T-helper 22 cell (primary cell): ENCODE results near the gene HOXD11.

Source experiments
- DNase-seq: peaks from one replicate; pipeline ENCODE4 v3.0.0-alpha.2; 2020; ENCODE audit warnings: low read depth

Gene HOXD11

DNA sequence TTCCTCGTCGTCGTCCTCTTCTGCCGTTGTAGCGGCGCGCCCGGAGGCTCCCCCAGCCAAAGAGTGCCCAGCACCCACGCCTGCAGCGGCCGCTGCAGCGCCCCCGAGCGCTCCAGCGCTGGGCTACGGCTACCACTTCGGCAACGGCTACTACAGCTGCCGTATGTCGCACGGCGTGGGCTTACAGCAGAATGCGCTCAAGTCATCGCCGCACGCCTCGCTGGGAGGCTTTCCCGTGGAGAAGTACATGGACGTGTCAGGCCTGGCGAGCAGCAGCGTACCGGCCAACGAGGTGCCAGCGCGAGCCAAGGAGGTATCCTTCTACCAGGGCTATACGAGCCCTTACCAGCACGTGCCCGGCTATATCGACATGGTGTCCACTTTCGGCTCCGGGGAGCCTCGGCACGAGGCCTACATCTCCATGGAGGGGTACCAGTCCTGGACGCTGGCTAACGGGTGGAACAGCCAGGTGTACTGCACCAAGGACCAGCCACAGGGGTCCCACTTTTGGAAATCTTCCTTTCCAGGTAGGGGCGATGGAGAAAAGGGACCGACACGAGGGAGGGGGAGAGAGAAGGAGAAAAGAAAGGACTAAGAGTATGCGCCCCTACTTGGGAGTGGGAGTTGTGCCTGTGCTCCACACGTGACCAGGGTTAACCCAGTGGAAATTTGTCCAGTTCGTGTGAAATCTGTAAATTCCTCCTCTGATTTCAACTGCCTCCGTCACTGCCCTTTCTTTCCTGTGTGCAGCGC is 13.8 kb upstream of the HOXD11 start:
- DNase-seq = no peak

DNA sequence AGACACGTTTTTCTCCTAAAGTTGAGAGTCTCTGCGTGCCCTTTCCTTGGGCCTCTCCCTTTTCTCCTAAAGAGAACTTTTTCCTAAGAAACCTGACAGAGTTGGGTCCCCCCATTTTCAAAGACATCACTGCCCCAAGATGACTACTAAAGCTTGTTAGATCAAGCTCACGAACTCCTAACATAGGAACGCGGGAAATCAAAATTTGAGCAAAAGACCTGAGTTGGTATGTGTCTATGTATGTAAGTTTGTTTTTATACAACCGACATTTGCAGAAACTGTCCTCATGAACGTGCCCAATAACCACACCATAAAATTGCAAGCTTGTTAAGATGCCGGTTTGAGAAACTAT is 13.2 kb upstream of the HOXD11 start:
- no peak for DNase-seq

DNA sequence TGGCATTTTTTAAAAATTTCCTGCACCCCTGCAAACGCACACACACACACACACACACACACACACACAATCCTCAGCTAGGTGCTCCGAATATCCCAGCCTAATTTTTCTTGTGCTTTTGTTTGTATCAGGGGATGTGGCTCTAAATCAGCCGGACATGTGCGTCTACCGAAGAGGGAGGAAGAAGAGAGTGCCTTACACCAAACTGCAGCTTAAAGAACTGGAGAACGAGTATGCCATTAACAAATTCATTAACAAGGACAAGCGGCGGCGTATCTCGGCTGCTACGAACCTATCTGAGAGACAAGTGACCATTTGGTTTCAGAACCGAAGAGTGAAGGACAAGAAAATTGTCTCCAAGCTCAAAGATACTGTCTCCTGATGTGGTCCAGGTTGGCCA is 12.7 kb upstream of the HOXD11 start:
- no peak for DNase-seq

DNA sequence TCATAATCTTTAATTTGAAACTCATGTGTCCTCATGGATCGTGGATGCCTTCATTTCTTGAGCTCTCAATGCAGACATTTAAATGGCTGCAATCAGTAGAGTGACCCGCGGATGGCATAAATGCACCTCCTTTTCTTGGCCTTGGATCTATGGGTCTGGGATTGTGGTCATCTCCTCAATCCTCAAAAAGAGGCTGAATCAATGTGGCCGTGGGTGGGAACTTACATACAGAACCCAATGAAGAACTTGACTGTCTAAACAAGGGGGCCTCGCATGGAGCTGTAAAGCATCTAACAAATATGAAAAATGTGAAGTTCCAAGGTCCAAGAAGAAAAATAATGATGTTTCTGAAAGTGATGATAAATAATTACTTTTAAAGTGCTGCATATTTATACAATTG is 11.7 kb upstream of the HOXD11 start:
- no peak for DNase-seq

DNA sequence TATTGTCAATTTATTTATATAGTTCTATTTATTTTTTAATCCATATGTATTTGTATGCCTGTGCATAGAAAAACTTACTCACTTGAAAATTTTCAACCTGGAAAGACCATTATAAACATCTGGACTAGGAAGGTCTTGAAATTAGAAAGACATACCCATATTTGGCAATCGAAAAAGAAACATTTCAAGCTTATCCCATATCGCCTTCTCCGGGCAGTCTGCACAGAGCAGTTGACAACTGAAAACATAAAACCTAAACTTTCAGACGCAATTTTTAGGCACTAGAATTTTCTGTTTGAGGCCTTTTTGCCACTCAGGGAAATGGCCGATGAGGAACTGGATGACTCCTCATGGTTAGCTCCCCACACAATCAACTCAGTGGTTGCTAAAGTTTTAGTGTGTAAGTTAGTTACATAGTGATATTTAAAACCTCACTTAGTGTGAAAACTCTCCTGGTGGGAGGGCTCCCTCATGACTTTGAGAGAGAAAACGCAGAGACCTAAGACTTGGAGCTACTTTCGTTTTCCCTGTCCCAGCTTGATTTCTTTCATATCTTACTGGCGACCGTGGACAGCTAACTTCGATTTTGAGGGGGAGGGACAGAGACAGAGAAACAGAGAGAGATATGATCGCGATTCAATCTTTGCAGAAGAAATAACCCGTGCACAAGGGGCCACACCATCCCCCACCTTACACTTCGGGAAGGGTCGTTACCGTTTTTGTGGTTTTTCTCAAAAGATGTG is 10.7 kb upstream of the HOXD11 start:
- no peak for DNase-seq

DNA sequence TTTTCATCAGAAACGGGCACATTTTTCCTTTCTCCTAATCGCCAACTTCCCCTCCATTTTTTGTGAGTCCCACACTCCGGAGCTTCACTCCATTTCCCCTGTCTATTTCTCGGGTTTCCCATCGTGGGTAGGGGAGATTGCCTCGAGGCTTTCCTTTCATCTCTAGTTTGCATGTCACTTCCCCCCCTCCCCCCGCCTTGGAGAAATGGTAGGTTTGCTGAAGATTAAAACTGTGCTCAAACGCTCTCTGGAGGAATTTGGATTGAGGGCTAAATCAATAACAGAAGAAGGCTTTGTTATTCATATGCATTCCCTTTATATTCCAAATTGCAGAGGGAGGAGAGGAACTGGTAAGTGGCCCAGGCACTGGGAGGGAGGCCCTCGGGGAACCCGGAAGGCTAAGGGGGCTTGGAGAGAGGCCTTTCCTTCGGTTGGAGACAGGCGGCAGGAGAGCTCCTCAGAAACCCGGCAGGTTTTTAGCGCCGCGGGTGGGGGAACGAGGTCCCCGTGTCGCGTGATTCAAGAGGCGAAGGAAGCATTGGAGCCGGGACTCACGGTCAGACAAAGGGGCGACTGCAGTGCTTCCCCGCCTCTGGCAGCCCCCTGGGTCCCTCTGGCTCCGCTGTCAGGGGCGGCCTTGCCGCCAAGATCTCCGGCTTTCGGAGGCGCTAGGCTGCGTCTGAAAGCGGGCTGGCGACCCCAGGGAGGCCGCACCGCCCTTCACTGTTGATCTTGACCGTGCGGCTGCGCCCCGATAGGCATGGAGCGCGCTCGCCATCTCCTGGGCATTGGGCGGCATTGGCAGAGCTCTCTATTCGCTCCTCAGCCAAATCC is 9.9 kb upstream of the HOXD11 start:
- DNase-seq = peak; percentile 18

DNA sequence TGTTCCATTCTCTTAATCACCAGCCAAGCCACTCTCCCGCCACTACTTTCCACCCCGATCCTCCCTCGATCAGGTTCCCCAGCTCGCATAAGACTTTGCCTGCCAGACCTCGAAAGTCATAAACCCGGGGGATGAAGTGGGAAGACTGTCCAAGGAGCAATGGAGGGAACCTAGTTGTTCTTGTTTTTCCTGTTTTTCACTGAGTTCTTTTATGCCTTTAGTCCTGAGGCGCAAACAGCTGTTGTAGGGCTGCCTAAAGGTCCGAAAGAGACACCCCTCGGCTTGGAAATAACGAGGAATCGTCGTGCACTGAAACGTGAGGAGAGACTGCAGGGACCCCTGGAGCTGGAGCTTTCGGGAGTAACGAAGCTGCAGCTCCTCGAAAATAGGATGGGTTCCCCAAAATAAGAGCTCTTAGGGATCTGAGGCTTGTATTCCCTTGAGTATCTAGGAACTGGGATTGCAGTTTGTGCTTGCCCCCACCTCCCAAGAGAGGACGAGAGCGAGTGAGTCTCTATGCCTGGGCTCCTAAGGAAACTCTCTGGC is 9.2 kb upstream of the HOXD11 start:
- DNase-seq = no peak

DNA sequence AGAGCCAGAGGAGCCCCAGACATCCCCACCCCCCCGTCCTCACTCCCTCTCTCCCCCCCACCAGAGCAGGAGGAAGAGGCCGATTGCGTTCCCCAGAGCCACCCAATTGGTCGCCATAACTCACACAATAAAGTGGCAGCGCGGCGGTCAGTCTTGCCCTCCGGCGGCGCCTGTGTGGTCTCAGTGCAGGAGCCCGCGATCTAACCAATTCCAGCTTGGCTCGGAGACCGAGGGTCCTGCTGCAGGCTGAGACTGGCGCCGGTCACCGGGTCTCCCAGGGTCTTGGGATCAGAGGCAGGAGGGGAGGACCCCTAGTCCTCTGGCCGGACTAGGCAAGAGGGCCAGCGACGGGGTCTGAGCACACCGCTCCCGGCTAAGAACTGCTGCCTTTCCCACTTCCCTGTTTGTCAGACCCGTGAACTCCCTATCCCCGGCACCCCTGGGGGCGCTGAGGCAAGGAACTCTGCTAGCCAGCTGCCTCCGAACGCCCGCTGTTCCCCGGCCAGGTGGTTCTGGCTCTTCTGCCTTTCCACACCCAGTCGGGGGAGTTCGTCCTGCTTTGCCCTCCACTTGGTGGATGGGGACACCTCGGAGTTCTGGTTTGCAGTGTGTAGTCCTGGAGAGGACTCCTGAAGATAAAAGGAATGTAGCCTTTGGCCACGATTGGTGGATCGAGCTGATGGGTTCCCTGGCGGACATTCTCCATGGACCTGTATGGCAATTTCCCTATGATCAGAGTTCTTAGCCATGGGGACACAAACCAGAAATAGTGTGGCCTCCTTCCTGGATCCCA is 8.5 kb upstream of the HOXD11 start:
- DNase-seq = no peak

DNA sequence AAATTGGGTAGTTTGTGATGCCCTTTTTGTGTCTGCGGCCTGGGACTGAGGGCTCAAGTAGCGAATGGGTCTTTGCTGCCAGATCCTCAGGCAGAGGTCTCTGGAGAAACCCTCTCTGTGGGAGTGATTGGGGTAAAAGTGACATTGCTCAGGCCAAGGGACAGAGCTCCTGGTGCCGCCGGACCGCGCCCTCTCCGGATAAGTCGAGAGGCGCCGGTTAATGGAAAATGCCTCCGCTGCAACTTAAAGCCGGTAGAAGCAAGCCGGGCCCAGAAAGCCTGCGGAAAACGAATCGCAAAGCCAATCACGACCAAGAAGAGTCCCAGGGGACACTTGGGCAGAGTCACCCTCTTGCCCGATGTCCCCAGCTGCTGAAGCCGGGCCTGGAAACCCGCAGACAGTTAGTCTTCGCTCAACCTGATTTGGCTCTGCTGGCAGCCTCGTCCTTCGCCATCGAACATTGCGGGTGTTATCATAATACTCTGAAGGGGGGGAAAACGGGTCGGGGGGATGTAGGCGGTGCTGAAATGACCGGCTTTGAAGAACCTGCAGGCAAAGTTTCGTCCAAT is 7.8 kb upstream of the HOXD11 start:
- no peak for DNase-seq

DNA sequence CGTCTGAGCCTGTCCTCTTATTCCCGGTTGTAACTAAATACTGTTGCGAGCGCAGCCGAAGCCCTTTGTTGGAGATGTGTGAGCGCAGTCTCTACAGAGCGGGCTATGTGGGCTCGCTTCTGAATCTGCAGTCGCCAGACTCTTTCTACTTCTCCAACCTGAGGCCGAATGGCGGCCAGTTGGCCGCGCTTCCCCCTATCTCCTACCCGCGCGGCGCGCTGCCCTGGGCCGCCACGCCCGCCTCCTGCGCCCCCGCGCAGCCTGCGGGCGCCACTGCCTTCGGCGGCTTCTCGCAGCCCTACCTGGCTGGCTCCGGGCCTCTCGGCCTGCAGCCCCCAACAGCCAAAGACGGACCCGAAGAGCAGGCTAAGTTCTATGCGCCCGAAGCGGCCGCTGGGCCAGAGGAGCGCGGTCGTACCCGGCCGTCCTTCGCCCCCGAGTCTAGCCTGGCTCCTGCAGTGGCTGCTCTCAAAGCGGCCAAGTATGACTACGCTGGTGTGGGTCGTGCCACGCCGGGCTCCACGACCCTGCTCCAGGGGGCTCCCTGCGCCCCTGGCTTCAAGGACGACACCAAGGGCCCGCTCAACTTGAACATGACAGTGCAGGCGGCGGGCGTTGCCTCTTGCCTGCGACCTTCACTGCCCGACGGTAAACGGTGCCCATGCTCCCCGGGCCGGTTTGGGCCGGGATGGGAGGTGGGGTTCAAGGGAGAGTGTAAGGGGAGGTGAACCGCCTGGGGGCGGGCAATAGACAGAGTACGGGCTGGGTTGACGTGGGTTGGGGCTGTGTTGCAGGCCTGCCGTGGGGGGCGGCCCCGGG is 7.1 kb upstream of the HOXD11 start, which contains the start of gene HOXD12:
Gene HOXD12, plus strand, starts transcription at position 68 of the 819 bp plus-strand sequence. Its CDS starts 7 bp downstream, at position 75.
- DNase-seq = no peak

DNA sequence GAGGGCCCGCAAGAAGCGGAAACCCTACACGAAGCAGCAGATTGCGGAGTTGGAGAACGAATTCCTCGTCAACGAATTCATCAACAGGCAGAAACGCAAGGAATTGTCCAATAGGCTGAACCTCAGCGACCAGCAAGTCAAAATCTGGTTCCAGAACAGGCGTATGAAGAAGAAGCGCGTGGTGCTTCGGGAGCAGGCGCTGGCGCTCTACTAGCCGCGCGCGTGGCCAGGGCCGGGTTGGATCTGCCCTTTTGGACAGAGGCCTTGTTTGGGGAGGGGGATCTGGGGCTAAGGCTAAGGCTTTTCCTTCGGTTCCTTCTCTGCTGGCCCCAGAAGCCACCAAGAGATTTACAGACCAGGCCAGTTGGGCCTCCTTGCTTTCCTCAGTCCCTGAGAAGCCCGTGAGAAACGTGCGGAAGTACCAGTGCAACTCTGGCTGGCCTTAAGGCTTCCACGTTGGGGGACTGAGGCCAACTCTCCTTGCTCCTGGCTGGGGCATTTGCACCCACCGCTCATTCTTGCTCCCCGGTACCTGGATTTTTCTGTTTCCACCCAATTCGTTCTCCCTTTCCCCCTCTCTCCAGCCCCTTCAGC is 6.4 kb upstream of the HOXD11 start:
- no peak for DNase-seq

DNA sequence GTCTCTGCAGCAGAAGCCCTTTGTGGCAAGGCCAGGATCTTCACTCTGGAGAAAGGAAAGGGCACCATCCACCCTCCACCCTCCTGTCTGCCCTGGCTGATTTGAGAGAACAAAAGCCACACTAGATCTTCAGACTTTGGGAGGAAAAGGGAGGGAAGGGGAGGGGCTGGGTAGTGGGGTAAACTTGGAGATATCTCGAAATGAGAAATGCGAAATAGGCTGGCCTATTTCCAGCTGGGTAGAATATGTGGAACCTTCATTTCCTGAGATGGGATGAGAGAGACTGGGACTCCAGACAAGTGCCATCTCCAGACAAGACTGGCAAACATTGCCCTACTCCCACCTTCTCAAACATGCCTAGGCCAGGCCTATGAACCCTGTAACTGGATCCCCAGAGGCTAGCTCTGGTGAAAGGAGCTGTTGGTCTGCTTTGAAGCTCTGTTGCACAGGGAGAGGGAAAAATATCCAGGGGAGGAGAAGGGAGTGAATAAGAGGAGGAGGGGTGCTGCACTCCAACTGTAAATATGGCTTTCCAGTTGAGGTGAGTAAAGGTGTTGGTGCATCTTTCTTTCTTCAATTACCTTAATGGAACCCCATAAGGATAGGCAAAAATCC is 5.8 kb upstream of the HOXD11 start:
- DNase-seq = no peak

DNA sequence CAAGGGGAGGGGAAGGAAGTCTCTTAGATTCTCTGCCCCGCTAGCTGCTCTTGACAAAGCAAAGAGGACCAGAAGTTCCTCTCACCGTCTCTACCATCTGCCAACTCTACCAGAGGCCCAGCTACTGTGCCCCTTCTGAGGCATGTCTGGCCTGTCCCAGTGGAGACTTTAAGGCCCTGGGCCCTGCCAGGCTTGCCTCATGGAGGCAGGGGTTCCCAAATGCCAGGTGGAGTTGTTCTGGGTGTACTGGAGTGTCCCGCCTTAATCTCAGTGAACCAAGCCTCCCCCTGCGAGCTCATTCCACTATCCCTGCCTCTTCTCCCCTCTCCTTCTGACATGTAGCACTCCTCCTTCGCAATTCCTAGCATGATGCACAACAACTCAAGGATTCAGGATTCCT is 5.2 kb upstream of the HOXD11 start:
- DNase-seq = no peak

DNA sequence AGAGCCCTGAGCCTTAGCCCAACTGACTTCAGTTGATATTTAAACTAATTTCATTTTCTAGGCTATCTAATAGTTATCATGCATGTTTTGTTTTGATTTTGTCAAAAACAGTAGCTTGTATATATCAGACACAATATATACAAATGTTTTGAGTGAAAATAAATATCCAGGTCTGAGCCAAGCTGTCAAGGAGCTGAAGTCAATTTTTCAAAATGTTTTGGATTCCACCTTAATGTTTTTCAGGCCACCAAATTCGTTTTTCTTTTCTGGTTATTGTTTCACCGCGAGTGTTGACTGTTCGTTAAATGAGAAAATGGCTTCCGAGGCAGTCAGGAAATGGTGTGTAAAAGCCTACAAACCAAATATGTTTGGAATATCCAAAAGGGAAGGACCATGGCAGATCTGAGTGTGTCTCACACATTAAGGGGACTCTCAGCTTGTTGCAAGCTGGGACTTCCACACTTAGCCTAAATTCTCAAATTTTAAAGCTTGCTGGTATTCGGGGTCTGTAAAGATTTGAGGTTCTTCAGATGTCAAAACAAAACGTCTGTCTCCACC is 4.7 kb upstream of the HOXD11 start:
- DNase-seq = no peak

DNA sequence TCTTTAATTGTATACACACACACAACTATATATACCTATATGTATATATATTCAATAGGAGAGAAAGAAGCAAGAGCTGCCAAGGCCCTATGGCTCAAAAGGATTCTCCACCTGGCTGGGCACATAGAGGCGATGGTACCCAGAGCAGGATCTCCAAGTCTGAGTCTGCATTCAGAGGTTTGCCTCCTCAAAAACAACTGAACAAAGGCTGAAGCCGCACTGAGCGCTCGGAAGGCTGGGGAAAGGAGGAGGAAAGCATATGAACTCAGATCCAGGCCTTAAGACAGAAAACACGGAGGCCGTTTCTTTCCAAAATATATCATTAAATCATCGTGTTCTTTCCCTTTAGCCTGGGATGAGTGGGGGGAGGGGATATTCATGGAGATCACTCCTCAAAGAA is 3.9 kb upstream of the HOXD11 start:
- DNase-seq = no peak

DNA sequence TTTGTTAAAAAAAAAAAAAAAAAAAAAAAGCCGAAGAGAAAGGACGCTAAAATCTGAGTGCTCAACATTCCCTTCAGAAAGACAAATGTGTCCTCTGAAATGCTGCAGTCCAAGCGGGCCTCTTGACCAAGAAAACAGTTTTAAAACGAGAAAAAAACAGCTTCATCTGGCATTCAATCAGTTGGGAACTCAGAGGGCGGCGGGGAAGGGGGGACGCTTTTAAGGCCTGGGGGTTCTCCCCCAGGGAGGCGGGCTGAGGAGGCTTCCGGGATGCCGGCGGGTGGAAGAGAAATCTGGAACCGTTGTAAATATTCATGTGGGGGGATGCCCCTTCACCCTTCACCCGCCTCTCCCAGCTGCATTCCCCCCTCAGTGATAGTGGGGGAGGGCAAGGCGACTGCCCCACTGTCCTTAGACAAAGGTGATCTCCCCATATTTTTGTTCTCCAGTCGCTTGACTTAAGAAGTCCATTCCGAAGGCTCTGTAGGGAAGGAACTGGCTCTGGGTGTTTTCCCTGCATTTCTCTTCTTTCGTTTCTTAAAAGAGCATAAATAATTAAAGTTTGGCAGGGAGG is 3.3 kb upstream of the HOXD11 start:
- DNase-seq = no peak

DNA sequence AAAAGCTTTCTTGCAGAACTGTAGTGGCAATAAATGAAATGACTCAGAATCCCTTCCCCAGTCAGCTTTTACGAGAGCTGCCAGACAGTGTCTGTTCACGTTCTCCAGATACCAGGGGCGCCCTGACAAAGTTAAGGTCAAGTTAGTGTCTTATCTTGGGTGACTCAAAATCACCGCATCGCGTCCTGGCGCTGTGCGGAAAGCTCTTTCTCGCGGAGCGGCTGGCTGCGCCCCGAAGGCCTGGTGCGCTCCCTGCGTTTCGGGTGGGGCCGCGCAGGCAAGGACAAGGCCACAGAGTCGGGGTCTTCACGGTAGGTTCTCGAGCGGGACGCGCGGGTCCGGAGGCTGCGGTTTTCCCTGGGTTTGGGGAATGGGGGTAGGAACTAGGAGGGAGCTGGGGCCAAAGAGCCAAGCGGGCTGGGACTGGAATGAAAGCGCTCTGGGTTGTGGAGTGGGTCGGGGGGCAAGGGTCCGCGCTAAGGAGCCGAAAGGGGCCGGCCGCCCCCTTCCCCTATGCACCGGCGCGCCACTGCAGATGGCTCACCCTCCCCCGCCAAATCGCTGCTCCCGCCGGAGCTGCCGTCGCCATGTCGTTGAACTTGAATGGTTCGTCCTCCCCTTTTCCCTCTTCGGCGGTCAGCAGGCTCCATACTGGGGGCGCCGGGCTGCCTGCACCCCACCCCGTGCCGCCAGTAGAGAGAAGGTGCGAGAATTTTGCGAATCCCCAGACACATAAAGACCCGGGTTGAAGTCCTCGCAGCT is 2.6 kb upstream of the HOXD11 start:
- DNase-seq = no peak

DNA sequence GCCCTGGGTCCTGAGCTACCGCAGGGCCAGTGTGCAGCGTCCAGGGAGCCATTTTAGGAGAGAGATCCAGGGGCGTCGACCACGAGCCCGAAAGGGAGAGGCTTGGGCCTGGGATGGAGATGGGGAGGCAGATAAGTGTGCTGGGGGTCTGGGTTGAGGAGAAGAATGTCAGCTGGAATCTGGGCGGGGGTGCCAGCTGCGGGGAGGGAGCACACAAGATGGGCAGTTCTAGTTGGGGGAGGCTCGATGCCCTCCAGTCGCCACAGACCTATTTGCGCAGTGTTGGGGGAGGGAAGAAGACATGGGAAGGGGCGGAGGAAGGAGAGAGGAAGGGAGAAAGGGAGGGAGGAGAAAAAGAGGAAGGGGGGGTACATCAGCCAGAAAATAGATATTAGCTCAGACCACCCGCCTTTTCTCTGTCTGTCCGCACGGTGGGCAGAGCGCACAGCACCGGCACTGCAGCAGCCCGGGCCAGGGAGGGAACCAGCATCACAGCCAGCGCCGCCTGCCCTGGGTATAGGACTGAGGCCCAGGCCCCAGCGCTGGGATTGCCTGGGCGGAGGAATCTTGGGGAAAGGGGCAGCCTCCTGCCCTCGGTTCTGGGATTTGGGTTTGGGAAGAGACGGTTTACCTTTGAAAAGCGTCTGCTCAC is 1.9 kb upstream of the HOXD11 start:
- no peak for DNase-seq
